Neural progenitor cell (in vitro differentiated cells): ENCODE measurements around the gene MRPL45.

Source experiments
- EZH2 ChIP-seq: fragments of 200-600 bp; sonication (generic); IDR thresholded peaks from 2 replicates; pipeline ENCODE4 v1.6.1; 2017; ENCODE audit warnings: antibody characterized with exemption, mild to moderate bottlenecking, moderate library complexity
- EZH2phosphoT487 ChIP-seq: fragments of 200-600 bp; sonication (generic); IDR thresholded peaks from 2 replicates; pipeline ENCODE4 v1.6.1; 2017; ENCODE audit warnings: antibody characterized with exemption
- TF ChIP-seq, protein P1 (sequence below): fragments of 200-600 bp; sonication (generic); IDR thresholded peaks from 2 replicates; pipeline ENCODE4 v1.5.1; 2017; ENCODE audit warnings: antibody characterized with exemption, mild to moderate bottlenecking

- TF ChIP-seq EZH2 (no peak), EZH2phosphoT487 (no peak)
- TF ChIP-seq, protein P1, sequence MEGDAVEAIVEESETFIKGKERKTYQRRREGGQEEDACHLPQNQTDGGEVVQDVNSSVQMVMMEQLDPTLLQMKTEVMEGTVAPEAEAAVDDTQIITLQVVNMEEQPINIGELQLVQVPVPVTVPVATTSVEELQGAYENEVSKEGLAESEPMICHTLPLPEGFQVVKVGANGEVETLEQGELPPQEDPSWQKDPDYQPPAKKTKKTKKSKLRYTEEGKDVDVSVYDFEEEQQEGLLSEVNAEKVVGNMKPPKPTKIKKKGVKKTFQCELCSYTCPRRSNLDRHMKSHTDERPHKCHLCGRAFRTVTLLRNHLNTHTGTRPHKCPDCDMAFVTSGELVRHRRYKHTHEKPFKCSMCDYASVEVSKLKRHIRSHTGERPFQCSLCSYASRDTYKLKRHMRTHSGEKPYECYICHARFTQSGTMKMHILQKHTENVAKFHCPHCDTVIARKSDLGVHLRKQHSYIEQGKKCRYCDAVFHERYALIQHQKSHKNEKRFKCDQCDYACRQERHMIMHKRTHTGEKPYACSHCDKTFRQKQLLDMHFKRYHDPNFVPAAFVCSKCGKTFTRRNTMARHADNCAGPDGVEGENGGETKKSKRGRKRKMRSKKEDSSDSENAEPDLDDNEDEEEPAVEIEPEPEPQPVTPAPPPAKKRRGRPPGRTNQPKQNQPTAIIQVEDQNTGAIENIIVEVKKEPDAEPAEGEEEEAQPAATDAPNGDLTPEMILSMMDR = no peak
Measured at GRCh38 chr17:38345743-38346142, 48.8 kb downstream of the MRPL45 start.
